EH (cell line): ENCODE measurements around the gene MAN1A2.

ENCODE experiments used
- DNase-seq: peaks from one replicate; pipeline ENCODE4 v3.0.0-alpha.2; 2015; ENCODE audit warnings: low read depth

The MAN1A2 gene

GRCh38 chr1:117359561-117360289 lies 7.5 kb upstream of the MAN1A2 start:
- no peak for DNase-seq

- no peak for DNase-seq
Observed at GRCh38 chr1:117362986-117363385, 4.3 kb upstream of the MAN1A2 start.

GRCh38 chr1:117363571-117364048 lies 3.6 kb upstream of the MAN1A2 start:
- no peak for DNase-seq

- DNase-seq: no peak
Observed at GRCh38 chr1:117364240-117364639, 3.0 kb upstream of the MAN1A2 start.

GRCh38 chr1:117365350-117366176 lies 1.7 kb upstream of the MAN1A2 start:
- peak; percentile 54 for DNase-seq

GRCh38 chr1:117366177-117367045 lies 838 bp upstream of the MAN1A2 start:
- peak; percentile 84 for DNase-seq

GRCh38 chr1:117368116-117369108 lies 1.2 kb downstream of the MAN1A2 start:
- no peak for DNase-seq

- DNase-seq: peak; percentile 20
Observed at GRCh38 chr1:117370071-117370470, 2.8 kb downstream of the MAN1A2 start.

- DNase-seq: no peak
Observed at GRCh38 chr1:117370509-117370908, 3.3 kb downstream of the MAN1A2 start.

GRCh38 chr1:117371441-117372151 lies 4.3 kb downstream of the MAN1A2 start:
- peak; percentile 58 for DNase-seq

- peak; percentile 18 for DNase-seq
Observed at GRCh38 chr1:117372863-117373412, 5.7 kb downstream of the MAN1A2 start.

- DNase-seq: no peak
Observed at GRCh38 chr1:117373932-117374331, 6.7 kb downstream of the MAN1A2 start.

GRCh38 chr1:117375327-117375726 lies 8.1 kb downstream of the MAN1A2 start:
- DNase-seq: no peak

GRCh38 chr1:117387060-117387633 lies 19.9 kb downstream of the MAN1A2 start:
- no peak for DNase-seq

- no peak for DNase-seq
Observed at GRCh38 chr1:117388328-117388727, 21.1 kb downstream of the MAN1A2 start.

- no peak for DNase-seq
Observed at GRCh38 chr1:117389284-117389683, 22.0 kb downstream of the MAN1A2 start.

- no peak for DNase-seq
Observed at GRCh38 chr1:117389779-117390178, 22.5 kb downstream of the MAN1A2 start.

- DNase-seq: peak; percentile 46
Observed at GRCh38 chr1:117392771-117393170, 25.5 kb downstream of the MAN1A2 start.

GRCh38 chr1:117396074-117396473 lies 28.8 kb downstream of the MAN1A2 start:
- DNase-seq: no peak

GRCh38 chr1:117396636-117397035 lies 29.4 kb downstream of the MAN1A2 start:
- no peak for DNase-seq
